ENCODE measurements around the gene SRF.

The SRF gene

DNA sequence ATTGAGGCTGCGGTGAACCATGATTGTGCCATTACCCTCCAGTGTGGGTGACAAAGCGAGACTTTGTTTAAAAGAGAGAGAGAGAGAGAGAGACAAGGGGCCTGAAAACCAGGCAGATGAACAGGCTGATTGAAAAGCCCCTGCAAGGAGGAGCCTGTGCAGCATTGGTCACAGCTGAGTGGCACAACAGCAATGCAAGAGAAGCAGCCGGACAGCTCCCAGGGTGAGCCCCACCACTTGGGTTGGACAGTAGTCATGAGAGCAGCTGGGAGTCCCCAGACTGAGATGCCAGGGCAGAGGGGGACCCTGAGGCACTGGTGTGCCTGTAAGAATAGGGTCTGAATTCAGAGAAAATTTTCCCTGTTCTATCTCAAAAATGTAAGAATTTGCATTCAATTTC is 48.0 kb downstream of the SRF start:
- DNase-seq = no peak

DNA sequence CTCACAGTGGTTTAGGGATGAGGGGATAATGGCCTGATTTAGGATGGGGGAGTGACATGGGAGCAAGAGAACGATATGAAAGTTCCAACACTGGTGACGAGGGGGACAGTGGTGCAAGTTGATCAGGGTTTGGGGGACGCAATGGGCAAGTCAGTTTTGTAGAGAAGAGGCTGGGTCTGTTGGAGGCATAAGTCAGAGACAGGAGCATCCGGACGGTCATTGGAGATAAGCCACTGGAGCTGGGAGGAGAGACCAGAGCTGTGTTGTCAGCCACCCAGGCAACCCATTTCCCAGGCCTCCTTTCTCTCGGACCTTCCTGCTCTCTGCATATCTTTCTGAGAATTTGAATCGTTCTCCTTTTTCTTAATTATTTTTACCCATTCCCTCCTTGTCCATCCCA is 48.7 kb downstream of the SRF start:
- no peak for DNase-seq

DNA sequence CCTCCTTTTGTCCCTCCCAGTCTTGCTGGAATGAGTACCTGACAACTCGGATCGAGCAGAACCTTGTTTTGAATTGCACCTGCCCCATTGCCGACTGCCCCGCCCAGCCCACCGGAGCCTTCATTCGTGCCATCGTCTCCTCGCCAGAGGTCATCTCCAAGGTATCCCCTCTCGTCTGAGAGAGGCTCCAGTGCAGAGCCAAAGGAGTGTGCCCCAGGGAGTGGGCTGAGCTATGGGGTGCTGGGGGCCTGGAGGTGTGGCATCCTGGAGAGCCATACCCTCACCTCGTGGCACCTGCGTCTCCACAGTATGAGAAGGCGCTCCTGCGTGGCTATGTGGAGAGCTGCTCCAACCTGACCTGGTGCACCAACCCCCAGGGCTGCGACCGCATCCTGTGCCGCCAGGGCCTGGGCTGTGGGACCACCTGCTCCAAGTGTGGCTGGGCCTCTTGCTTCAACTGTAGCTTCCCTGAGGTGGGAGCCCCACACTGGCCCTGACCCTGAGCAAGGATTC is 49.4 kb downstream of the SRF start:
- DNase-seq = no peak

DNA sequence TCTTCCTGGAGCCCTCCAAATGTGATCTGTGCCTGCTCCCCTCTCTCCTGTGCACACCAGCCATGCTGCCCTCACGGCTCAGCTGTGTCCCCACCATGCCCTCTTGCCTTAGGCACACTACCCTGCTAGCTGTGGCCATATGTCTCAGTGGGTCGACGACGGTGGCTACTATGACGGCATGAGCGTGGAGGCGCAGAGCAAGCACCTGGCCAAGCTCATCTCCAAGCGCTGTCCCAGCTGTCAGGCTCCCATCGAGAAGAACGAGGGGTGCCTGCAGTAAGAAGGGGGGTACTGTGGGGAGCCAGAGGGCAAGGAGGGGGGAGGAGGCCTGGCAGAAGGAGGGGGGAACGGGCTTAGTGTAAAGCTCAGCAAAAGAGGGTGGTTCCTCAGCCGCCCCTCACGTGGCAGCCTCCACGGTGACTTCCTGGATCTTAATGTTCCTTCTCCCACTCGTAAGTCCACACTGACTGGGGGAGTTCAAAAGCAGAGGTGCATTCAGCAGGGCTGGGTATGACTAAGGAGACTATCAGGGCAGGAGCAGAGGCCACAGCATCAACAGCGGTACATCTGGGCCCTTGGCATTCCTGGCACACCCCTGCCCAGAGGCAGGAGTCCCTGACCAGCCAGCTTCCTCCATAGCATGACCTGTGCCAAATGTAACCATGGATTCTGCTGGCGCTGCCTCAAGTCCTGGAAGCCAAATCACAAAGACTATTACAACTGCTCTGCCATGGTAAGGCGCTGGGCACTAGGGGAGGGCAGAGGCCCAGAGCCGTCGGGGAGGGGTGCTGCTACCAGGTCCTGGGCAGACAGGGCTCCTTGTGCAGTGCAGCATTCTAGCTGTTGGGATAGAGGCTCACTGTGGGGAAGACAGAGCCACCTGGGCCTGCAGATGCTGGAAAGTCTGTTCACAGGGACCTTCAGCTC is 50.2 kb downstream of the SRF start:
- DNase-seq = no peak

DNA sequence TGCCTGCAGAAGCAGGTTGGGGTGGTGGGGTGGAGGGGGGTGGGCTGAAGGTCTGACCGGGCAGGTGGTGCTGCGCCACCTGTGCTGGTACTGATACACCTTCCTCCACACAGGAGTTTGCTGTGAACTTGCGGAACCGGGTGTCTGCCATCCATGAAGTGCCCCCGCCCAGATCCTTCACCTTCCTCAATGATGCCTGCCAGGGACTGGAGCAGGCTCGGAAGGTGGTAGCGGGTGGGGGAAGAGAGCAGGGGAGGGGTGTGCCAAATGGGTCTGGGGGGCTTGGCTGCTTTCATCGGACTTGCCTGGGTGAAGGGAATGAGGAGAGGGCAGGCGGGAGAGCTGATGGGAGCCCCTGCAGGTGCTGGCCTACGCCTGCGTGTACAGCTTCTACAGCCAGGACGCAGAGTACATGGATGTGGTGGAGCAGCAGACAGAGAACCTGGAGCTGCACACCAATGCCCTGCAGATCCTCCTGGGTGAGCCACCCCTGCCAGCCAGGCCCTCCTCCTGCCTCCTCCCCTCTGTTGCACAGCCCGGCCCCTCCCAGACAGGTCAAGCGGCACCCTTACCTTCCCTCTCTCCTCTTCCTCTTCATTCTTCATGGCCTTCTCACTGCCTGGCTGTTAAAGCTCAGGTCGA is 51.5 kb downstream of the SRF start:
- no peak for DNase-seq

DNA sequence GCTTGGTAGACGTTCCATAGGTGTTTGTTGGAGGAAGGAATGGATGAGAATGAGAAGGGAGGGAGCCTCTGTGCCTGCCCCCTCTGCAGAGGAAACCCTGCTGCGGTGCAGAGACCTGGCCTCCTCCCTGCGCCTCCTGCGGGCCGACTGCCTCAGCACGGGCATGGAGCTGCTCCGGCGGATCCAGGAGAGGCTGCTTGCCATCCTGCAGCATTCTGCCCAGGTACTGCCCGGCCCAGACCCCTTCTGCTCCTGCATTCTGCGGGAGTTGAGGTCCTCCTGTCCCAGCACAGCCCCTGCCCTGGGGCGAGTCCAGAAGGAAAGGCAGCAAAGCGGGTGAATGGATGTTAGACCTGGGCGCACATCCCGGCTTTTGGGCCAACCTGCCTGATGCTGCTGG is 52.1 kb downstream of the SRF start:
- no peak for DNase-seq

DNA sequence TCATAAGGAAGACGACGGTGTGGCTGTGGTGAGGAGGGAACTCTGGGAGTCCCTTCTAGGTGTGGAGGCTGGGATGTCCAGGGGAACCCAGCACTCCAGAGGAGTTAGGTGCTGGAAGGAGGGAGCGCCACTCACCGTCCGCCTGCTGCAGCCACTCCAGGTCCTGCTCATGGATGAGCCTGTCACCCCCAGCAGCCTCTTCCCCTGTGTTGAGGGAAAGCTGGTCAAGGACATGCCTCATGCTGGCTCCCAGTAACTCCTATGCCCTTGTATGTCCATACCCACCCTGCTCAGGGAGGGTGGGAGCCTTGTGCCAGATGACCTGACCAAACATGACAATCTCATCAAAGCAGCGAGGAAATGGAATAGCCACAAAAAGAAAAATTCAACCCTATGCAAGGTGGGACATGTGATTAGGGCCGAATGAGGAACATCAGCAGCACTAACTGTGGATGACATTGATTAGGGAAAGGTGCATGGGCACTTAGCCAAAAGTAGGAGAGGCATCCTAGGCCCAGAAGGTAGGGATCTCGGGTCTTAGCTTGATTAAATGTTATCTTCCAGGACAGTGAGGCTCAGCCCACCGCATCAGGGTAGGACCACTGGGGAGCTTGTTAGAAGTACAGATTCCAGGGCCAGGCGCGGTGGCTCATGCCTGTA is 55.3 kb downstream of the SRF start:
- no peak for DNase-seq

DNA sequence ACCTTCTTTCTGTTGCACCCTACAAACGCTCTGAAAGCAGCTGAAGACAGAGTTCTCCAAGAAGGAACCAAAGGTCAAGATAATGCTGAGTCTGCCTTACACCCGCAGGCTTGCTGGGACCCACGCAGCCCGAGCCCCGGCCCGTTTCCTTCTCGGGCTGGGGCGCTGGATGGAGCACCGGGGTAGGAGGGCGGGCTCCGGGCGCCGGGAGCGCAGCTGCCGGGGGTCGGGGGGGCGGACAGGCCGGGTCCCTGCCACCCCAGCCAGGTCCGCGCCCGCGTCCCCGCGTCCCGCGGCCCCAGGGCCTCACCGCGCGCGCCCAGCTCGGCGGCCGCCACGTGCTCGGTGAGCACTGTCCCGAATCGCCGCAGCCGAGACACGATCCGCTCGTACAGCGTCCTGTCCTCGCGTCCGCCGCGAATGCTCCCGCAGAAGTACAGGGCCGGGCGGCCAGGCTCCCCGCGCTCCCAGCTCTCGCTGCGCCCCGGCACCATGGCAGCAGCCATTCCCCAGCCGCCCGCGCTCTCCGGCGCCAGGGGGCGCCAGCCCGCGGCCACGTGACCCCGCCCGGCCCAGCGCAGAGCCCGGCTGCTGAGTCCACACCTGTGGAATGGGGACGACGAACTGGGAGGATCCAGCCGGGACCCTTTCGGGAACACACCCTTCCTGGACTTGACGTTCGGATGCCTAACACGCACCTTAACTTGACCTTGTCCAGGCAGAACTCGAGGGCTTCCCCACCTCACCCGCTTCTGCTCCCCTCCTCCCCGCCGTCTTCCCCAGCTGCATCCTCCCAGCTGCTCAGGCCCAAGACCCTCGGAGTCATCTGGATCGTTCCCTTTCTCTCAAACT is 58.1 kb downstream of the SRF start, which contains the start of gene DNPH1:
DNPH1 (minus strand) TSS at position 531 of the 852 bp plus-strand sequence; CDS start at position 506, 25 bp downstream.
- peak in 1 of 2 experiments; percentile 72 for DNase-seq

DNA sequence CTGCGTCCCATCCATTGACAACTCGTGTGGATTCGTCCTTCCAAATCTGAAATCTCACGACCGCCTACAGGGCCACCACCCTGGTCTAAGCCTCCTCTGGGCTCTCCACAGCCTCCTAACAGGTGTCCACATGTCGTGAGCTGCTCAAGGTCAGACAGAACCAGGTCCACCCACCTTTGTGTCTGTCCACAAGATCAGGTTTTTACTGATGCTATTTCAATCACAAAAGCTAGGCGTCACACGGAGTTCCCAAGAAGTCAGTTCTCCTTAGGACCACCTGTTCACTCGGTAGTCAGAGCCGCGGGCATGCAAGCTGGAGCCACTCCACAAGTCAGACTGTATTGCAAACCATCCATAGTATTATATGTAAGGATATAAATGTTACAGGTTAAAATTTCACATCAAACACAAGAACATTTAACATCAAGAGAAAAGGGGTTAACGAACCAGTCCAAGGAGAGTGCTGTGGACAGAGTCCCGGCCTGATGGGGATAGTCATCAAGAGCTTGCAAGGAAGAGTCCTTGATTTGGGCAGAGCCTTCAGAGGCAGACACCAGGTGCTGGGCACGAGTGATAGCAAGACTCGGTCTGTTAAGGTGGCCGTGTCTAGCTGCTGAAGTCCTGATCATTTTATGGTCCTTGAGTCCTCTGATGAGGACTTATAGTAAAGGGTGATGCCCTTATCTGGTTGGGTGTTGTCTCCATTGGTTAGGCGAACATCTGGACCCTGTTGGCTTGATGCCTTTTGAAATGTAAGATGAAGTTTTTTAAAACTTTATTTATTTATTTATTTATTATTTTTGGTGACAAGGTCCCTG is 58.9 kb downstream of the SRF start:
- no peak for DNase-seq

DNA sequence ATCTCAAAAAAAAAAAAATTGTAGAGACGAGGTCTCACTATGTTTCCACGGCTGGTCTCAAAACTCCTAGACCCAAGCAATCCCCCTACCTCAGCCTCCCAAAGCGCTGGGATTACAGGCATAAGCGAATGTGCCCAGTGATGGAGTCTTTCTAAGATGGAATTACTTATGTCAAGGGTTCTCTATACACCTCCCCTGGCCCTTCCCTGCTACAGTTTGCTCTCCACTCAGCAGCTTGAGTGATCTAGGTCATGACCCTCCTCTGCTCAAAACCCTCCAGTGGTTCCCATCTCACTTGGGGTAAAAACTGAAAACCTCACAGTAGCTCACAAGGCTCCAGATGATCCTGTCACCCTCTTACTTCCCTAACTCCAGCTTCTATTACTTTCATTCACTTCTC is 60.0 kb downstream of the SRF start:
- DNase-seq = no peak

Measured in SW 1271 (cell line).